WTC11 (cell line): ENCODE measurements around the gene INS.

ENCODE experiments used
- CREB1 ChIP-seq: sonication (generic); formaldehyde crosslinking; IDR thresholded peaks from 2 replicates; pipeline ENCODE4 v1.8.0; 2023; ENCODE audit warnings: mild to moderate bottlenecking, missing genetic modification reagents
- CTCF ChIP-seq: fragments of 200-600 bp; IDR thresholded peaks from 2 replicates; pipeline ENCODE4 v1.8.0; 2022; ENCODE audit warnings: antibody characterized with exemption
- FOXJ3 ChIP-seq: sonication (generic); formaldehyde crosslinking; IDR thresholded peaks from 2 replicates; pipeline ENCODE4 v1.9.0; 2021; ENCODE audit warnings: missing genetic modification reagents, mild to moderate bottlenecking, borderline replicate concordance
- IRF1 ChIP-seq: sonication (generic); formaldehyde crosslinking; IDR thresholded peaks from 2 replicates; pipeline ENCODE4 v1.8.0; 2023; ENCODE audit warnings: missing genetic modification reagents
- MAX ChIP-seq: sonication (generic); formaldehyde crosslinking; IDR thresholded peaks from 2 replicates; pipeline ENCODE4 v1.8.0; 2022; ENCODE audit warnings: mild to moderate bottlenecking, missing genetic modification reagents
- NR2C2 ChIP-seq: sonication (generic); formaldehyde crosslinking; IDR thresholded peaks from 2 replicates; pipeline ENCODE4 v1.8.0; 2022; ENCODE audit warnings: mild to moderate bottlenecking, missing genetic modification reagents
- RELA ChIP-seq: sonication (generic); formaldehyde crosslinking; IDR thresholded peaks from 2 replicates; pipeline ENCODE4 v1.8.1; 2022; ENCODE audit warnings: missing genetic modification reagents, mild to moderate bottlenecking, borderline replicate concordance
- STAT6 ChIP-seq: sonication (generic); formaldehyde crosslinking; conservative IDR thresholded peaks from 2 replicates; pipeline ENCODE4 v1.8.1; 2023; ENCODE audit warnings: mild to moderate bottlenecking, low read depth, missing genetic modification reagents, moderate library complexity
- TCF7 ChIP-seq: sonication (generic); formaldehyde crosslinking; IDR thresholded peaks from 2 replicates; pipeline ENCODE4 v1.8.0; 2022; ENCODE audit warnings: mild to moderate bottlenecking, low read depth, missing genetic modification reagents, moderate library complexity
- ZNF232 ChIP-seq: sonication (generic); formaldehyde crosslinking; IDR thresholded peaks from 2 replicates; pipeline ENCODE4 v1.8.0; 2022; ENCODE audit warnings: mild to moderate bottlenecking, missing genetic modification reagents

- TF ChIP-seq IRF1 (CRISPR knock-in tag): no peak
- no peak for TF ChIP-seq STAT6 (CRISPR knock-in tag)
- TF ChIP-seq CTCF: no peak
- no peak for TF ChIP-seq FOXJ3 (CRISPR knock-in tag)
- no peak for TF ChIP-seq NR2C2
- TF ChIP-seq MAX (CRISPR knock-in tag): no peak
- TF ChIP-seq RELA: no peak
- TF ChIP-seq ZNF232: no peak
- TF ChIP-seq CREB1: no peak
- TF ChIP-seq TCF7 (CRISPR knock-in tag): no peak
Measured at GRCh38 chr11:2199466-2200341, 38.7 kb upstream of the INS start.
